Fibroblast of peridontal ligament (primary cell): ENCODE measurements around the gene ARMC10.
"Not testable (repeated sequence)": the region's sequence is repeated elsewhere in the genome, so short reads cannot be mapped to it uniquely, and the experiment has no call there.

Experiments used
- DNase-seq: peaks from one replicate; pipeline ENCODE4 v3.0.0-alpha.2; 2010; ENCODE audit errors: extremely low read depth

The ARMC10 gene

GRCh38 chr7:103078226-103078625 lies 3.3 kb downstream of the ARMC10 start:
- not testable (repeated sequence) for DNase-seq

- DNase-seq, result no peak
Measured at GRCh38 chr7:103079836-103080235, 4.9 kb downstream of the ARMC10 start.

- DNase-seq, result no peak
Measured at GRCh38 chr7:103080923-103081322, 6.0 kb downstream of the ARMC10 start.

GRCh38 chr7:103082497-103082896 lies 7.6 kb downstream of the ARMC10 start:
- DNase-seq, result no peak

GRCh38 chr7:103083210-103083609 lies 8.3 kb downstream of the ARMC10 start:
- no peak for DNase-seq

GRCh38 chr7:103092321-103092720 lies 17.4 kb downstream of the ARMC10 start:
- not testable (repeated sequence) for DNase-seq

- DNase-seq, result no peak
Measured at GRCh38 chr7:103093429-103093828, 18.5 kb downstream of the ARMC10 start.

GRCh38 chr7:103094102-103094501 lies 19.2 kb downstream of the ARMC10 start:
- DNase-seq, result peak; percentile 45

- not testable (repeated sequence) for DNase-seq
Measured at GRCh38 chr7:103095558-103095957, 20.6 kb downstream of the ARMC10 start.

- no peak for DNase-seq
Measured at GRCh38 chr7:103097041-103097440, 22.1 kb downstream of the ARMC10 start.

GRCh38 chr7:103100348-103100747 lies 25.4 kb downstream of the ARMC10 start:
- DNase-seq, result no peak

GRCh38 chr7:103101543-103101942 lies 26.6 kb downstream of the ARMC10 start:
- no peak for DNase-seq

- DNase-seq, result no peak
Measured at GRCh38 chr7:103106005-103106702, 31.2 kb downstream of the ARMC10 start.

GRCh38 chr7:103106703-103107070 lies 31.7 kb downstream of the ARMC10 start:
- DNase-seq, result not testable (repeated sequence)

- peak; percentile 97 for DNase-seq
Measured at GRCh38 chr7:103113164-103113563, 38.2 kb downstream of the ARMC10 start.

GRCh38 chr7:103114576-103115008 lies 39.7 kb downstream of the ARMC10 start:
- DNase-seq, result peak; percentile 36

GRCh38 chr7:103115771-103116170 lies 40.8 kb downstream of the ARMC10 start:
- no peak for DNase-seq

- DNase-seq, result no peak
Measured at GRCh38 chr7:103116511-103116910, 41.6 kb downstream of the ARMC10 start.

GRCh38 chr7:103116991-103117390 lies 42.1 kb downstream of the ARMC10 start:
- no peak for DNase-seq

- no peak for DNase-seq
Measured at GRCh38 chr7:103117465-103117864, 42.5 kb downstream of the ARMC10 start.

GRCh38 chr7:103119791-103120291 lies 44.9 kb downstream of the ARMC10 start:
- DNase-seq, result no peak

- peak; percentile 45 for DNase-seq
Measured at GRCh38 chr7:103120362-103120761, 45.4 kb downstream of the ARMC10 start.

- DNase-seq, result no peak
Measured at GRCh38 chr7:103121641-103122040, 46.7 kb downstream of the ARMC10 start.

- DNase-seq, result no peak
Measured at GRCh38 chr7:103123529-103123928, 48.6 kb downstream of the ARMC10 start.
